ENCODE data around the gene BSN.
"Not testable (repeated sequence)": the region's sequence is repeated elsewhere in the genome, so short reads cannot be mapped to it uniquely, and the experiment has no call there.

BSN gene

DNA sequence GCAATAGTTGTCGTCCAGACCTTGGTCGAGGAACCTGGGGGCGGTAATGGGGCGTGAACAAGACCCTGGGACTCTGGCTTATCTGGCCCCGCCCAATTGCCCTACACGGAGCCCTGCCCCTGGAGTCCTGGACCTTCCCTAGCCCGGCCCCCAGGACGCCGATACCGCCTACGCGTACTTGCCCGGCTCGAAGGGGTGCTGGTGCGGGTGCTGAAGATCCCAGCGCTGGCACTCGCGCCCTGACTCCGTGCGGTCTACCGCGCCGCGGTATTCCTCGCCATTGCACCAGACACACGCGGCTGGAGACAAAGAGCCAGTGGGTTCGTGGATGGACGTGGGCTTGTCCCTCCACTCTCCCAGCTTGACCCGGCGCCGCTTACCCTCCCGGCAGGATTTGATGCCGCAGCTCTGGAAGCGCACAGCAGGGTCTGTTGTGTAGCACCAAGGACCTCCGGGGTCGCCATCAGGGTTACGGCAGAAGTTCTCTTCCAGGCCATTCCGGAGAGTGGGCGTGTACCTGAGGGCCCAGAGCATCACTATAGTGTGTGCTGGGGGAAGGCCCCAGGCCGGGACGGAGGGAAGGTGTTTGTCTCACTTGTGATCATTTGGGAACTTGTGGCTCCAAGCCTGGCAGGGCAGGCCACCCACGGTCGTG, 132.6 kb downstream of the BSN start:
- not testable (repeated sequence) for H3K9ac ChIP-seq (ENCODE audit: low read length); H4K20me1 ChIP-seq (ENCODE audit: insufficient read depth, low read length); H3K27ac ChIP-seq (ENCODE audit: low read length); H3K4me1 ChIP-seq (ENCODE audit: low read length); H3K4me3 ChIP-seq (ENCODE audit: low read length); H3K4me2 ChIP-seq (ENCODE audit: low read length); H3K9me3 ChIP-seq (ENCODE audit: insufficient read depth, low read length); H2AFZ ChIP-seq (ENCODE audit: low read depth, low read length); H3K27me3 ChIP-seq (ENCODE audit: low read depth, low read length)
- H3K79me2 ChIP-seq (ENCODE audit: low read length), result peaks cover 16% of the 10 kb centered on the region
- H3K36me3 ChIP-seq (replicated peaks; ENCODE audit: low read depth, low read length), result peaks cover 17% of the 10 kb centered on the region

DNA sequence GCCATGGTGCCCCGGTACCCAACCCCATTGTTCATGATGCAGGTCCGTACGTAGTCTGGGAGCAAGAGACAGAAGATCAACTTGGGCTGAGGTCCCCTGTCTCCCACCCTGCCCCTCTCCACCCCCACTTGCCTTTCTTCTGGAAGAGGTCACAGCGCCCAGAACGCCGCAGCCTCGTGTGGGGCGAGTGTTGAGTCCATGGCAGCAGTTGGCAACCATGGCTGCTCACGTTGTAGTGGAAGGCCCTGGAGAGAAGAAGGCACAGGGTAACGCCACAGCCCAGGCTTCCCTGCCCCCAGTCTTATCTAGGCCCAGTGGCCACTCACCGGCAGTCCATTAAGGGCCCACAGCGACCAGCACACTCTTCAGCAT, 133.1 kb downstream of the BSN start:
- not testable (repeated sequence) for H3K9ac ChIP-seq (ENCODE audit: low read length); H3K27ac ChIP-seq (ENCODE audit: low read length); H3K9me3 ChIP-seq (ENCODE audit: insufficient read depth, low read length); H3K27me3 ChIP-seq (ENCODE audit: low read depth, low read length); H4K20me1 ChIP-seq (ENCODE audit: insufficient read depth, low read length); H3K4me2 ChIP-seq (ENCODE audit: low read length); H3K4me1 ChIP-seq (ENCODE audit: low read length); H2AFZ ChIP-seq (ENCODE audit: low read depth, low read length); H3K4me3 ChIP-seq (ENCODE audit: low read length)
- Histone ChIP-seq H3K79me2 (ENCODE audit: low read length) (peaks cover 16% of the 10 kb centered on the region), H3K36me3 (replicated peaks; ENCODE audit: low read depth, low read length) (peaks cover 12% of the 10 kb centered on the region)

DNA sequence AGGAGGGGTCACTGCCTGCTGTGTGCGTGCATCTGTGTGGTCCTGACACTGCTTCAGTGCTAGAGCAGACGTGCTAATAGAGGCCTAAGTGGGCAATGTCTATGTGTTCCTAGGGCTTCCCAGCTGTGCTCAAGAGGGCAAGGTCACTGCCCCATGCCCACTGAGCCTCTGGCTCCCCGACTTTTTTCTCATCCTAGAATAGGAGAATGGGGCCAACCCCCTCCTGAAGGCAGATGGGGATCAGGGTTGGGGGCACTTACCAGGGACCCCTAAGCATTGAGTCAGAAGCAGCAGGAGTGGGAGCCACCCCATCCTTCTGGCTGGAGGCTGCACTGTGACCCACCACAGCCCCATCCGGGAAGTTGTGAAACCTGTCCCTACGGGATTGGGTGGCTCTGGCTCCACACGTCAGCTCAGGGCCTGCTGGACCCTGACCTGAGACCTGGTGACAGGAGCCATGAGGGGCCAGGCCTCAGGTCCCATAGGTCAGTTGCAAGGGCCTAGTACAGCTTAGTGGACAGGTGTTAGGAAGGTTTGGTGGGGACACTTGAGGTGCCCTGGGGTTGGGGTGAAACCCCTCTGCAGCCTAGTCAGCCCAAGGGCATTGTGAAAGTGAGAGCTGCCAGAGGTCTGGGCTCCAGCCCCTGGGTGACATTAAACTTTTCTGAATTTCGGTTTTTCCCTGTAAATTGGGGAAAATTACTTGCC, 134.2 kb downstream of the BSN start:
- not testable (repeated sequence) for H4K20me1 ChIP-seq (ENCODE audit: insufficient read depth, low read length); H3K36me3 ChIP-seq (replicated peaks; ENCODE audit: low read depth, low read length); H3K4me1 ChIP-seq (ENCODE audit: low read length); H3K27me3 ChIP-seq (ENCODE audit: low read depth, low read length); H3K9me3 ChIP-seq (ENCODE audit: insufficient read depth, low read length)
- Histone ChIP-seq H3K4me2 (ENCODE audit: low read length) (peak overlapping the region; percentile 89), H3K9ac (ENCODE audit: low read length) (peak overlapping the region; percentile 93), H2AFZ (ENCODE audit: low read depth, low read length) (0 out of 2 replicates have a peak overlapping the region, but pooled peaks have one; percentile 75), H3K4me3 (ENCODE audit: low read length) (peak overlapping the region; percentile 87), H3K27ac (ENCODE audit: low read length) (peak overlapping the region; percentile 52), H3K79me2 (ENCODE audit: low read length) (peaks cover 16% of the 10 kb centered on the region)

DNA sequence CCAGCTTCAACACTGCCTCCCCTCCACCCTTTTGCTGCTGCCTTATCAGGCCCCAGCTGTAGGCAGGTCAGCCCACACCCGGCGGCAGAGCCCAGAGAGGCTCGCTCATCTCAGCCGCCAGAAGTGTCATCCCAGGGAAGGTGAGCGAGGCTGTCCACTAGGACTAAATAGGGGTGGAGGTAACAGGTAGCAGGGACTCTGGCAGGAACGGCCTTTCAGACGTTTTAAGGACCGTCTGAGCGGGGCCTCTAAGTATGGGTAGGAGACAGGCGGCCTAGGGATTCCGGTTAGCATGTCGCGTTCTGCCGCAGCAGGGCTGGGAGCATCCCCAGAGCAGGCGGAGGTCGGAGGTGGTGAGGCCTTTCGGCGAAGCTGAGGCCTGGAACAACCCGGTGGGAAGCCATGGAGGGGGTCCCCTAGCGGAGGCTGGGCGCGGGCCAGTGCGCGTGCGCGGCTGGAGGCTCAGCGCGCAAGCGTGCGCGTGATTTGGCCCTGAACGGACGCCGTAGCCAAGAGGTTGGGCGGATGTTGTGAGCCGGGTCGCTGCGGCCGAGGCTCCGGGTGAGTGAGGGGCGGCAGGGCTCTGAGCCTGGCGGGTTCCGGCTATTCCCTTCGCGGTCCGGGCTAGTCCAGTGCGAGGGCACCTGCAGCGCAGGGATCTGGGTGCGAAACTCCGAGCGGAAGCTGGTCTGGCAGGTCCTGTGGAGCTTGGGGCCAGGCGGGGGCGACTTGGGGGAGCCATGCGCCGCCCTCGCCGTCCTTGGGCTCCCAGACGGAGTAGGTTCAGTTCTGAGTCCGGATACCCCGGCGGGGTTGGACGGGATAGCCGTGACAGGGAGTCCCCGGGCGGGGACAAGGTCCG, 135.0 kb downstream of the BSN start, which contains the start of the genes MST1 and RNF123:
Gene MST1 (minus strand): TSS at position 429 of the 862 bp plus-strand sequence. CDS start 783 bp downstream, outside the sequence.
Gene RNF123 (plus strand): TSS at position 512 of the 862 bp plus-strand sequence. CDS start 1,609 bp downstream, outside the sequence.
- H2AFZ ChIP-seq (ENCODE audit: low read depth, low read length), result peak within 1 kb of the TSS; percentile 75; the same call in 1 of the 2 replicates
- peak within 1 kb of the TSS; percentile 87 for H3K4me3 ChIP-seq (ENCODE audit: low read length)
- H3K9me3 ChIP-seq (ENCODE audit: insufficient read depth, low read length), result no peaks in the 10 kb centered on the region
- H3K4me1 ChIP-seq (ENCODE audit: low read length), result peaks cover 9% of the 10 kb centered on the region
- H3K9ac ChIP-seq (ENCODE audit: low read length), result peak within 1 kb of the TSS; percentile 93
- H3K36me3 ChIP-seq (replicated peaks; ENCODE audit: low read depth, low read length), result no peaks in the 10 kb centered on the region
- H3K27me3 ChIP-seq (ENCODE audit: low read depth, low read length), result no peaks in the 10 kb centered on the region
- no peaks in the 10 kb centered on the region for H4K20me1 ChIP-seq (ENCODE audit: insufficient read depth, low read length)
- H3K27ac ChIP-seq (ENCODE audit: low read length), result peak within 1 kb of the TSS; percentile 52
- peaks cover 16% of the 10 kb centered on the region for H3K79me2 ChIP-seq (ENCODE audit: low read length)
- no peak for TF ChIP-seq EZH2phosphoT487 (IDR thresholded peaks at IDR 0.05; ENCODE audit: low read depth)
- TF ChIP-seq, protein P1, sequence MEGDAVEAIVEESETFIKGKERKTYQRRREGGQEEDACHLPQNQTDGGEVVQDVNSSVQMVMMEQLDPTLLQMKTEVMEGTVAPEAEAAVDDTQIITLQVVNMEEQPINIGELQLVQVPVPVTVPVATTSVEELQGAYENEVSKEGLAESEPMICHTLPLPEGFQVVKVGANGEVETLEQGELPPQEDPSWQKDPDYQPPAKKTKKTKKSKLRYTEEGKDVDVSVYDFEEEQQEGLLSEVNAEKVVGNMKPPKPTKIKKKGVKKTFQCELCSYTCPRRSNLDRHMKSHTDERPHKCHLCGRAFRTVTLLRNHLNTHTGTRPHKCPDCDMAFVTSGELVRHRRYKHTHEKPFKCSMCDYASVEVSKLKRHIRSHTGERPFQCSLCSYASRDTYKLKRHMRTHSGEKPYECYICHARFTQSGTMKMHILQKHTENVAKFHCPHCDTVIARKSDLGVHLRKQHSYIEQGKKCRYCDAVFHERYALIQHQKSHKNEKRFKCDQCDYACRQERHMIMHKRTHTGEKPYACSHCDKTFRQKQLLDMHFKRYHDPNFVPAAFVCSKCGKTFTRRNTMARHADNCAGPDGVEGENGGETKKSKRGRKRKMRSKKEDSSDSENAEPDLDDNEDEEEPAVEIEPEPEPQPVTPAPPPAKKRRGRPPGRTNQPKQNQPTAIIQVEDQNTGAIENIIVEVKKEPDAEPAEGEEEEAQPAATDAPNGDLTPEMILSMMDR (IDR thresholded peaks at IDR 0.05; ENCODE audit: low read depth, low read length), result peak; percentile 40
- H3K4me2 ChIP-seq (ENCODE audit: low read length), result peak within 1 kb of the TSS; percentile 89

DNA sequence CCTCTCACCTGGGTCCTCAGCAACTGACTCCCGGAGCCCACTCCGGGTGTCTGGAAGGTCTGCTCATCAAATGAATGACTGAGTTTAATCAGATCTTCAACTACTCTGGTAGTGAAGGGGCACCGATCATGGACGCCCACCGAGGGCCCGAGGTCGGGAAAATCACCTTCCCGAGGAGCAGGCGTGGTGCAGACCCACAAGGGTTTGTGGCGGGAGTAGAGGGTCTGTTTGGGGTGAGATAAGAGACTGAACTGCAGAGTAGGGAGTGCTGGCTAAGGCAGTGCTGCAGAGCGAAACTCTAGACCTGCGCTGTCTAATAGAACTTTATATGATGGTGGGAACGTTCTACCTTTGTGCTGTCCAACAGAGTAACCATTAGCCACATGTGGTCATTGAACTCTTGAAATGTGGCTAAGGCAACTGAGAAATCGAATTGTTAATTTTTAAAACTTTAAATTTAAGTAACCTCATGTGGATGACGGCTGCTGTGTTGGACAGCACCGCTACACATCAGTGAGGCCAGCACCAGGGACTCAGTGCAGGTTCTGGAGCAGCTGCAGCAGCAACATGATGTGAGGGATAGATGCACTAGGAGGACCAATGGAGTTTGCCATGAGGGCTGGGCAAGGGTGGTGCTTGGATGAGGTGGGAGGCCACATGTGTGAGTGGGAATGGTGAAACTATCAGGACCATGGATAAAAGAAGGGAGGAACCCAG, 135.8 kb downstream of the BSN start:
- H3K4me3 ChIP-seq (ENCODE audit: low read length), result peak overlapping the region; percentile 87
- not testable (repeated sequence) for H3K9me3 ChIP-seq (ENCODE audit: insufficient read depth, low read length); H3K4me1 ChIP-seq (ENCODE audit: low read length); H4K20me1 ChIP-seq (ENCODE audit: insufficient read depth, low read length); H3K27me3 ChIP-seq (ENCODE audit: low read depth, low read length); H3K36me3 ChIP-seq (replicated peaks; ENCODE audit: low read depth, low read length); H3K27ac ChIP-seq (ENCODE audit: low read length)
- peak overlapping the region; percentile 93 for H3K9ac ChIP-seq (ENCODE audit: low read length)
- peak overlapping the region; percentile 69 for H3K4me2 ChIP-seq (ENCODE audit: low read length)
- peaks cover 16% of the 10 kb centered on the region for H3K79me2 ChIP-seq (ENCODE audit: low read length)
- H2AFZ ChIP-seq (ENCODE audit: low read depth, low read length), result 0 out of 2 replicates have a peak overlapping the region, but pooled peaks have one; percentile 39

DNA sequence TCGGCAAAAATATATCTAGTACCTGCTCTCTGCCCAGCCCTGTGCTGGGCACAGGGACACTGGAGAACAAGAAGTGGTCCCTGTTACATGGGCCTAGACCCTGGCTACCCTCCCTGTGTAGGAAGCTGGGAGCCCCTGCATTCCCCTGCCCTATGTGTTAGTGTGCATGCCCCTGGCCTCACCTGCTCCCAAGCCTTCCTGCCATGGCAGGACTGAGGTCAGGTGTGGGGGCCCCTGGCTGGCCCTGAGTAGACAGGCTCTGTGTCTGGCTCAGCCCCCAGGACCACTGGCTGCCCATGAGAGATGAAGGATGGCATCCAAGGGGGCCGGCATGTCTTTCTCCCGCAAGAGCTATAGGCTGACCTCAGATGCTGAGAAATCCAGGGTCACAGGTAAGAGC, 136.6 kb downstream of the BSN start:
- H3K4me3 ChIP-seq (ENCODE audit: low read length); H3K36me3 ChIP-seq (replicated peaks; ENCODE audit: low read depth, low read length); H3K27me3 ChIP-seq (ENCODE audit: low read depth, low read length); H3K4me1 ChIP-seq (ENCODE audit: low read length); H3K27ac ChIP-seq (ENCODE audit: low read length); H3K4me2 ChIP-seq (ENCODE audit: low read length); H3K9me3 ChIP-seq (ENCODE audit: insufficient read depth, low read length); H2AFZ ChIP-seq (ENCODE audit: low read depth, low read length); H3K9ac ChIP-seq (ENCODE audit: low read length); H4K20me1 ChIP-seq (ENCODE audit: insufficient read depth, low read length): not testable (repeated sequence)
- peaks cover 16% of the 10 kb centered on the region for H3K79me2 ChIP-seq (ENCODE audit: low read length)

DNA sequence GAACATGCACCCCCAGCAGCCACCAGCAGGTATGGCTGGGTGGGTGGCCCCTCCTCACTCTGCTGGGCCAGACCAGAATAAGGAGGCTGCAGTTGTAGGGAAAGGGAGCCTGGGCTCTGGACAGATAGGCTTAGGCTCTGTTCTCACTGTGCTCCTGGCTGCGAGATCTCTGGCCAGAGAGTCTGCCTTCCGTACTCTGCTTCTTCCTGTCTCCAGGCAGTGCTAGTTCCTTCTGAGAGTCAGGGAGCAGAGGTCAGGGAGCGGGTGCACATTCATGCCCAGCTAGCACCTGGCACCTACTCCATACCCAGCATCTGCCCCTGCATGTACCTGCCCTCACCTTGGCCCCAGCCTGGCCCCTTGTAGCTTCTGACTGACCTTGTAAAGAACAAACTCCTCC, 137.2 kb downstream of the BSN start:
- not testable (repeated sequence) for H3K9me3 ChIP-seq (ENCODE audit: insufficient read depth, low read length); H3K27ac ChIP-seq (ENCODE audit: low read length); H3K4me2 ChIP-seq (ENCODE audit: low read length); H4K20me1 ChIP-seq (ENCODE audit: insufficient read depth, low read length); H3K27me3 ChIP-seq (ENCODE audit: low read depth, low read length); H2AFZ ChIP-seq (ENCODE audit: low read depth, low read length); H3K36me3 ChIP-seq (replicated peaks; ENCODE audit: low read depth, low read length); H3K4me1 ChIP-seq (ENCODE audit: low read length); H3K4me3 ChIP-seq (ENCODE audit: low read length); H3K9ac ChIP-seq (ENCODE audit: low read length)
- peaks cover 16% of the 10 kb centered on the region for H3K79me2 ChIP-seq (ENCODE audit: low read length)

Measured in OCI-LY3 (cell line).